Neural progenitor cell (in vitro differentiated cells): Measurements from ENCODE around the gene PRSS3.

Experiments used
- CTCF ChIP-seq: fragments of 200-600 bp; sonication (generic); IDR thresholded peaks from 2 replicates; pipeline ENCODE4 v1.5.1; 2017; ENCODE audit warnings: antibody characterized with exemption, mild to moderate bottlenecking
- EZH2 ChIP-seq: fragments of 200-600 bp; sonication (generic); IDR thresholded peaks from 2 replicates; pipeline ENCODE4 v1.6.1; 2017; ENCODE audit warnings: antibody characterized with exemption, mild to moderate bottlenecking, moderate library complexity

- TF ChIP-seq CTCF (no peak), EZH2 (no peak)
These were observed 2.5 kb downstream of the PRSS3 start for GRCh38 chr9:33797837-33798236.
